Measurements from ENCODE around the gene C1QTNF8.

The C1QTNF8 gene
- long read RNA-seq: 0 reads

- no peak for TF ChIP-seq SPI1 (IDR thresholded peaks at IDR 0.05; ENCODE audit: borderline replicate concordance, low read depth)
- DNase-seq (ENCODE audit: low read depth in 1 of 2, low spot score in 1 of 2): no peak
- no peak within 1 kb of the TSS for H3K27ac ChIP-seq (replicated peaks)
- H3K4me3 ChIP-seq (replicated peaks; ENCODE audit: insufficient read depth, low read length): no peak within 1 kb of the TSS
- peaks cover 46% of the 10 kb centered on the region for H3K27me3 ChIP-seq (ENCODE audit: insufficient read depth, poor library complexity, severe bottlenecking)
These were observed at the start of gene C1QTNF8 for GRCh38 chr16:1096169-1097082. C1QTNF8 (minus strand) TSS chr16:1096244; CDS start chr16:1094922, 1,322 bp downstream.

GRCh38 chr16:1145383-1146100, 49.5 kb upstream of the C1QTNF8 start:
- no peak overlapping the region for H3K4me3 ChIP-seq (replicated peaks; ENCODE audit: insufficient read depth, low read length)
- no peaks in the 10 kb centered on the region for H3K27me3 ChIP-seq (ENCODE audit: insufficient read depth, poor library complexity, severe bottlenecking)
- no peak overlapping the region for H3K27ac ChIP-seq (replicated peaks)
- DNase-seq (ENCODE audit: low read depth in 1 of 2, low spot score in 1 of 2): no peak
- no peak for TF ChIP-seq POLR2AphosphoS5 (IDR thresholded peaks at IDR 0.05; ENCODE audit: low read depth)
- no peak for TF ChIP-seq GABPA (IDR thresholded peaks at IDR 0.05; ENCODE audit: low read depth)
- TF ChIP-seq SPI1 (IDR thresholded peaks at IDR 0.05; ENCODE audit: borderline replicate concordance, low read depth): no peak
- TF ChIP-seq CTCF (IDR thresholded peaks at IDR 0.05; ENCODE audit: insufficient read depth, low read length): no peak
- TF ChIP-seq REST (IDR thresholded peaks at IDR 0.05; ENCODE audit: insufficient replicate concordance, low read depth): no peak

GRCh38 chr16:1144476-1145382, 48.7 kb upstream of the C1QTNF8 start:
- Histone ChIP-seq H3K27me3 (ENCODE audit: insufficient read depth, poor library complexity, severe bottlenecking) (no peaks in the 10 kb centered on the region), H3K4me3 (replicated peaks; ENCODE audit: insufficient read depth, low read length) (no peak overlapping the region), H3K27ac (replicated peaks) (no peak overlapping the region)
- no peak for TF ChIP-seq SPI1 (IDR thresholded peaks at IDR 0.05; ENCODE audit: borderline replicate concordance, low read depth)
- DNase-seq (ENCODE audit: low read depth in 1 of 2, low spot score in 1 of 2): no peak

GRCh38 chr16:1143761-1144450, 47.9 kb upstream of the C1QTNF8 start:
- no peaks in the 10 kb centered on the region for H3K27me3 ChIP-seq (ENCODE audit: insufficient read depth, poor library complexity, severe bottlenecking)
- DNase-seq (ENCODE audit: low read depth in 1 of 2, low spot score in 1 of 2): no peak
- H3K4me3 ChIP-seq (replicated peaks; ENCODE audit: insufficient read depth, low read length): no peak overlapping the region
- TF ChIP-seq POLR2AphosphoS5 (IDR thresholded peaks at IDR 0.05; ENCODE audit: low read depth) (no peak), SPI1 (IDR thresholded peaks at IDR 0.05; ENCODE audit: borderline replicate concordance, low read depth) (no peak), GABPA (IDR thresholded peaks at IDR 0.05; ENCODE audit: low read depth) (no peak), REST (IDR thresholded peaks at IDR 0.05; ENCODE audit: insufficient replicate concordance, low read depth) (no peak), CTCF (IDR thresholded peaks at IDR 0.05; ENCODE audit: insufficient read depth, low read length) (no peak)
- no peak overlapping the region for H3K27ac ChIP-seq (replicated peaks)
